Fibroblast of villous mesenchyme (primary cell): ENCODE results near the gene HSPD1. TPM values are rescaled to one million over a fixed set of nuclear protein-coding genes. Genes with fewer than 3 reads are reported as not detected.
A peak's percentile ranks its signal among the peaks of the same experiment; 100 is the strongest.

Source experiments
- DNase-seq: peaks from one replicate; pipeline ENCODE4 v3.0.0-alpha.2; 2010; ENCODE audit warnings: low read depth
- H3K4me3 ChIP-seq: 2 replicates; pipeline ENCODE4 v1.5.1; 2011; ENCODE audit warnings: low read depth, mild to moderate bottlenecking, low read length
- CTCF ChIP-seq: IDR thresholded peaks from 2 replicates; pipeline ENCODE4 v1.5.1; 2012; ENCODE audit warnings: low read depth, mild to moderate bottlenecking, low read length; ENCODE audit not compliant: insufficient read depth
- total RNA-seq: library from RNA; depleted of rRNA; stranded (reverse); fragments of >200 nt; gene quantifications from 2 replicates; pipeline ENCODE4 v1.2.3, GENCODE V29; 2012

The HSPD1 gene
- 118 and 185 TPM in 2 replicates for total RNA-seq

GRCh38 chr2:197499594-197500502 lies at the start of gene HSPD1, which contains the start of gene HSPE1:
TSS of gene HSPD1 (minus strand) at chr2:197499840. CDS start at chr2:197498848, 992 bp downstream.
TSS of gene HSPE1 (plus strand) at chr2:197500379. CDS start at chr2:197500437, 58 bp downstream.
- H3K4me3 ChIP-seq = peak within 1 kb of the TSS; percentile 90
- peak; percentile 99 for DNase-seq
- TF ChIP-seq CTCF = no peak

- TF ChIP-seq CTCF = no peak
- no peak for DNase-seq
- H3K4me3 ChIP-seq = no peak overlapping the region
Observed at GRCh38 chr2:197548582-197548981, 48.9 kb upstream of the HSPD1 start.

- DNase-seq = no peak
- no peak for TF ChIP-seq CTCF
Observed at GRCh38 chr2:197547163-197547900, 47.7 kb upstream of the HSPD1 start.

GRCh38 chr2:197543206-197543605 lies 43.6 kb upstream of the HSPD1 start:
- no peak for TF ChIP-seq CTCF
- no peak for DNase-seq
- no peak overlapping the region for H3K4me3 ChIP-seq

More at GRCh38 chr2:197547163-197547900, 47.7 kb upstream of the HSPD1 start:
- no peak overlapping the region for H3K4me3 ChIP-seq

GRCh38 chr2:197539734-197540133 lies 40.1 kb upstream of the HSPD1 start:
- H3K4me3 ChIP-seq = no peak overlapping the region
- TF ChIP-seq CTCF = no peak
- no peak for DNase-seq

- no peak overlapping the region for H3K4me3 ChIP-seq
- no peak for TF ChIP-seq CTCF
- DNase-seq = peak; percentile 23
Observed at GRCh38 chr2:197538412-197538811, 38.8 kb upstream of the HSPD1 start.
